ENCODE results near the gene MAP3K7.

Gene MAP3K7

DNA sequence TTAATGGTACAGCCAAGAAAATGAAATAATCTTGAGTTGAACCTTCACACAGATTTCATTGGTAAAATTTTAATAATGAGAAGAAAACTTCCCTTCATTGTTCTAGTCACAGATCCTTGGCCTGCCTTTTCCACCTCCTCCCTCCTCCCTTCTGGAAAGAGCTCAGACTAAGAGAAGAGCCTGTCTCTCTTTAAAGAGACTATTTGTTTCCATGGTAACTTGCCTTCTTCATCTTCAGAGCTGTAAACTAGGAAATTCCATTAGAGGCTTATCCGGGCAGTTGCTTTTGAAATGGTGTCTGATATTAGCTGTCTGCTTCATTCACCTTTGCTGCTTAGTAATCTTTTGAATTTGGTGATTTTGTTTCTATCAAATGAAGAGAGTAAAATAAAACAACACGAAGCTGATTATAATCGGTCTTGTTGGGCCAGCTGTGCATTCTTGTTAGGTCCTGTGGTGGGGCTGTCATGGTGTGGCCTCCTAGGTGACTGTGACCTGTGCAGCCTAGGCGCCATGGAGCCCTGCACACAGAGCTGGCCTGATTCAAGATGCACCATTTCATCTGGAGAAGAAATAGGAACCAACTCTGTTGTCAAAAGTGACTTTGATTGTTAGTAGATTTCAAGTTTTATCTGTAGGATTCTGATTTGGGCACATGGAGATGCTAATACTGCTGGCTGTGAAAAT, 96.7 kb downstream of the MAP3K7 start:
- H3K36me3 ChIP-seq (ENCODE audit: control insufficient read depth, insufficient read depth, low read length), result no peaks in the 10 kb centered on the region

DNA sequence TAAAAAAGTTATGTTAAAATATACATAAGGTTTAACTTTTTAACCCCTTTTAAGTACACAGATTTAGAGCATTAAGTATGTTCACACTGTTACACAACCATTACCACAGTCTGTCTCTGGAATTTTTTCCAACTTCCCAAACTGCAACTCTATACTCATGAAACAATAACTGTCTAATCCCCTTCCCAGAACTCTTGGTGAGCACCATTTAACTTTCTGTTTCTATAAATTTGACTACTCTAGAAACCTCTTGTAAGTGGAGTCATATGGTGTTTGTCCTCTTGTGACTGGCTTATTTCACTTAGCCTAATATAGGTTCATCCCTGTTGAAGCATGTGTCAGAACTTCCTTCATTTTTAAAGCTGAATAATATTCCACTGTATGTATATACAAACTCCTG, 98.1 kb downstream of the MAP3K7 start:
- H3K36me3 ChIP-seq (ENCODE audit: control insufficient read depth, insufficient read depth, low read length), result no peaks in the 10 kb centered on the region
- no peaks in the 10 kb centered on the region for H3K9me3 ChIP-seq (ENCODE audit: control insufficient read depth, low read length)
- H3K4me1 ChIP-seq (ENCODE audit: control insufficient read depth, insufficient read depth, low read length, poor library complexity, severe bottlenecking), result no peaks in the 10 kb centered on the region
- DNase-seq, result no peak
- H3K27ac ChIP-seq (ENCODE audit: insufficient read depth, low read length, poor library complexity, severe bottlenecking), result no peak overlapping the region
- H3K4me3 ChIP-seq (ENCODE audit: insufficient read depth, low read depth, low read length, poor library complexity, severe bottlenecking), result no peak overlapping the region
- no peaks in the 10 kb centered on the region for H3K27me3 ChIP-seq (replicated peaks; ENCODE audit: control insufficient read depth, insufficient read depth, low read length, poor library complexity, severe bottlenecking)

More for the DNA sequence above, 96.7 kb downstream of the MAP3K7 start:
- H3K4me3 ChIP-seq (ENCODE audit: insufficient read depth, low read depth, low read length, poor library complexity, severe bottlenecking), result no peak overlapping the region
- H3K9me3 ChIP-seq (ENCODE audit: control insufficient read depth, low read length), result no peaks in the 10 kb centered on the region
- H3K27me3 ChIP-seq (replicated peaks; ENCODE audit: control insufficient read depth, insufficient read depth, low read length, poor library complexity, severe bottlenecking), result no peaks in the 10 kb centered on the region
- H3K4me1 ChIP-seq (ENCODE audit: control insufficient read depth, insufficient read depth, low read length, poor library complexity, severe bottlenecking), result no peaks in the 10 kb centered on the region
- H3K27ac ChIP-seq (ENCODE audit: insufficient read depth, low read length, poor library complexity, severe bottlenecking), result no peak overlapping the region
- no peak for DNase-seq

DNA sequence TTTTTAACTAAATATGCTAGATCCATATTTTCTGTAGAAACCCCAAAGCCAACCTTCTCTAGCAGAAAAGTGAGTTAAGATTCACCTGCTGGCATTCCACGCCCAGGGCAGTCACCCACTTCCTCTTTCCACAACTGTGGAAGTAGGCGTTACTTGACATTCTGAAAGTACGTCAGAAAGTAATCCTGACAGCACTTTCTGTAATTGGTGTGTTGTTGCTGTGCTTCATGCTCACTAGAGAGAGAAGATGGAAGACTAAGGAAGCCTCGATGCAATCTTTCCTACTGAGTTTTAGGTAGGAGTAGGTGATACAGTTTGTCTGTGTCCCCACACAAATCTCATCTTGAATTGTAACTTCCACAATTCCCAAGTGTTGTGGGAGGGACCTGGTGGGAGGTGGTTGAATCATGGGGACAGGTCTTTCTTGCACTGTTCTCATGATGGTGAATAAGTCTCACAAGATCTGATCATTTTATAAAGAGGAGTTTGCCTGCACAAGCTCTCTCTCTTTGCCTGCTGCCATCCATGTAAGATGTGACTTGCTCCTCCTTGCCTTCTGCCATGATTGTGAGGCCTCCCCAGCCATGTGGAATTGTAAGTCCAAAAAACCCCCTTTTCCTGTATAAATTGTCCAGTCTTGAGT, 101.1 kb downstream of the MAP3K7 start:
- H3K9me3 ChIP-seq (ENCODE audit: control insufficient read depth, low read length), result no peaks in the 10 kb centered on the region
- H3K27ac ChIP-seq (ENCODE audit: insufficient read depth, low read length, poor library complexity, severe bottlenecking), result no peak overlapping the region
- no peak overlapping the region for H3K4me3 ChIP-seq (ENCODE audit: insufficient read depth, low read depth, low read length, poor library complexity, severe bottlenecking)
- H3K4me1 ChIP-seq (ENCODE audit: control insufficient read depth, insufficient read depth, low read length, poor library complexity, severe bottlenecking), result no peaks in the 10 kb centered on the region
- H3K27me3 ChIP-seq (replicated peaks; ENCODE audit: control insufficient read depth, insufficient read depth, low read length, poor library complexity, severe bottlenecking), result no peaks in the 10 kb centered on the region
- H3K36me3 ChIP-seq (ENCODE audit: control insufficient read depth, insufficient read depth, low read length), result no peaks in the 10 kb centered on the region
- DNase-seq, result no peak

DNA sequence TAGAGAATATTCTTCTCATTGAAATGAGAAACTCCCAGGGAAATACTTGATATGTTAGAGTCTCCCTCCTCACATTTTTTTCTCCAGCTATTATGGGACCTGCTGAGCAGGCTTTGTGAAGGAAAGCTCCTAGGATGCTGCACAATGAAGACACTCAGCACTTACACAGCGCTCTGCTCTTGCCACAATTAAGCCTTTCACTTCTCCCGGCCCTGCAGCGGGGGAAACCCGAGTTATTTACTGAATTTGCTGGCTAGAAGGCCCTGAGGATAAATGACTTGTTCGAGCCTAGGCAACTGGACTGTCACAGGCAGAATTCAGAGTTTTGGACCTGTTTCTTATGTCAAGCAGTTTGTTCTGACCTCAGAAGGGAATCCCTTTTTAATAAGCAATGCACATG, 102.0 kb downstream of the MAP3K7 start:
- Histone ChIP-seq H3K4me3 (ENCODE audit: insufficient read depth, low read depth, low read length, poor library complexity, severe bottlenecking) (no peak overlapping the region), H3K9me3 (ENCODE audit: control insufficient read depth, low read length) (no peaks in the 10 kb centered on the region), H3K36me3 (ENCODE audit: control insufficient read depth, insufficient read depth, low read length) (no peaks in the 10 kb centered on the region), H3K27ac (ENCODE audit: insufficient read depth, low read length, poor library complexity, severe bottlenecking) (no peak overlapping the region), H3K27me3 (replicated peaks; ENCODE audit: control insufficient read depth, insufficient read depth, low read length, poor library complexity, severe bottlenecking) (no peaks in the 10 kb centered on the region), H3K4me1 (ENCODE audit: control insufficient read depth, insufficient read depth, low read length, poor library complexity, severe bottlenecking) (no peaks in the 10 kb centered on the region)
- no peak for DNase-seq

DNA sequence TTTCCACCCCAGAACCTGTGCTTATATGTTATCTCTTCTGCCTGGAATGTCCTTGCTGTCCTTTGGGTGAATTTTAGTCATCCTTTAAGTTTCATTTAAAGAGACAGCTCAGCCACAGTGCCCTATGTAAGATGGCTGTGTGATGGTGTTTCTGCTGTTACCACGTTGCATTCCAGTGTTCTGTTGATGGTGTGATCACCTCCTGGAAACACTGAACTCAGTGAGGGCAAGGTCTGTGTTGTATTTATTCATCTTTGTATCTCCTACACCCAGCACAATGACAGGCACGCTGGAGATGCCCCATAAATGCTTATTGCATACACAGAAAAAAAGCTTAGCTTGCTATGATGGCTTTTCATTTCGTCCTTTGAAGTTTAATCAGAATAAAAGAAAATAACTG, 102.5 kb downstream of the MAP3K7 start:
- Histone ChIP-seq H3K27me3 (replicated peaks; ENCODE audit: control insufficient read depth, insufficient read depth, low read length, poor library complexity, severe bottlenecking) (no peaks in the 10 kb centered on the region), H3K9me3 (ENCODE audit: control insufficient read depth, low read length) (no peaks in the 10 kb centered on the region), H3K27ac (ENCODE audit: insufficient read depth, low read length, poor library complexity, severe bottlenecking) (no peak overlapping the region), H3K4me1 (ENCODE audit: control insufficient read depth, insufficient read depth, low read length, poor library complexity, severe bottlenecking) (no peaks in the 10 kb centered on the region), H3K4me3 (ENCODE audit: insufficient read depth, low read depth, low read length, poor library complexity, severe bottlenecking) (no peak overlapping the region), H3K36me3 (ENCODE audit: control insufficient read depth, insufficient read depth, low read length) (no peaks in the 10 kb centered on the region)
- DNase-seq, result no peak

DNA sequence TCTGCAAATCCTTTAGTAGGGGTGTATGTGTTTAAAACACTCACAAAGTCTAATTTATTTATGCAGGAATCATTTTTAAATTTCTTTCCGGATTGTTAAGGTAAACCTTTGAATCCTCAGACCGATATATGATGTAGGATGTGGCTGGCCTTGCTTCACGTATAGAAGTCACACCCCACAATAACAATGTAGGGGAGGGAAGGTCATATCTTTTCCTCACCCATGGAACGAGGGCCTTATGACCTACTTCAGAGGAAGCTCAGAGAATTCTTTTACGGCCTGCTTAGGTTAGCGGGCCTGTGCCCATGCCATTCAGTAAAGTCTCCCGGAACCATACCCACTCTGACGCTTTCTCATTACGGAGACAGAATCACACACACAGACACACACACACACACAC, 102.9 kb downstream of the MAP3K7 start:
- peaks cover 3% of the 10 kb centered on the region for H3K4me1 ChIP-seq (ENCODE audit: control insufficient read depth, insufficient read depth, low read length, poor library complexity, severe bottlenecking)
- no peaks in the 10 kb centered on the region for H3K27me3 ChIP-seq (replicated peaks; ENCODE audit: control insufficient read depth, insufficient read depth, low read length, poor library complexity, severe bottlenecking)
- DNase-seq, result no peak
- H3K4me3 ChIP-seq (ENCODE audit: insufficient read depth, low read depth, low read length, poor library complexity, severe bottlenecking), result no peak overlapping the region
- no peak overlapping the region for H3K27ac ChIP-seq (ENCODE audit: insufficient read depth, low read length, poor library complexity, severe bottlenecking)
- no peaks in the 10 kb centered on the region for H3K36me3 ChIP-seq (ENCODE audit: control insufficient read depth, insufficient read depth, low read length)
- H3K9me3 ChIP-seq (ENCODE audit: control insufficient read depth, low read length), result no peaks in the 10 kb centered on the region

DNA sequence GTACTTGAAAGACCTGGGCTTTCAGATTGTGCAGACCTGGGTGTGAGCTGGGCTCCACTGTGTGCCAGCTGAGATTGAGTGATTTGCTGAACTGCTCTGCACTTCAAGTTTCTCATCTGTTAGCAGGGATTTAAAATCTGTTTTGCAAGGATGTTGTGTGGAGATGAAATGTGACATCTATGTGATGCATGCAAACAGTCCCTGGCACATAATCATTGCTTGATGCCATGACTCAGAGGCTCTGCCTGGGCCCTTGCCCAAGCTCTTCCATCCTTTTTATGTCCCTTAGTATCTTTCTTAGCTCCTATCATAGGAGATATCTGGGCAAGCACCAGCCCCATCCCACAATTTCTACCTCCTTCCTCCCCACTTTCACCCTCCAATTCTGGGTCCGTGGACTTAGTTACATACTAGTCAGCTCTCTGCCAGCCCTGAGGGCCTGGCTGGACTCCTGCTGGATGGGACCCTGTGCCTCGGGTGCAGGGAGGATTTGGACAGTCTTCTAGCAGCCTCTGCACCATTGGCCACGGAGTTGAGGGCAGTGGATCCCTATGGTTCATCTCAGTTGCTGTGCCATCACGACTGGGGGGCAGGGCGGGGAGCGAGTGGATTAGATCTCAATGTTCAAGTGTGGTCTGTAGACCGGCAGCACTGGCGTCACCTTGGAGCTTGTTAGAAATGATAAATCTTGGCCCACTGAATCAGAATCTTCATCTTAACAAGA, 103.6 kb downstream of the MAP3K7 start:
- no peak for DNase-seq
- H3K27me3 ChIP-seq (replicated peaks; ENCODE audit: control insufficient read depth, insufficient read depth, low read length, poor library complexity, severe bottlenecking), result no peaks in the 10 kb centered on the region
- no peaks in the 10 kb centered on the region for H3K36me3 ChIP-seq (ENCODE audit: control insufficient read depth, insufficient read depth, low read length)
- H3K4me1 ChIP-seq (ENCODE audit: control insufficient read depth, insufficient read depth, low read length, poor library complexity, severe bottlenecking), result peaks cover 7% of the 10 kb centered on the region
- no peak overlapping the region for H3K4me3 ChIP-seq (ENCODE audit: insufficient read depth, low read depth, low read length, poor library complexity, severe bottlenecking)
- H3K27ac ChIP-seq (ENCODE audit: insufficient read depth, low read length, poor library complexity, severe bottlenecking), result no peak overlapping the region
- no peaks in the 10 kb centered on the region for H3K9me3 ChIP-seq (ENCODE audit: control insufficient read depth, low read length)

DNA sequence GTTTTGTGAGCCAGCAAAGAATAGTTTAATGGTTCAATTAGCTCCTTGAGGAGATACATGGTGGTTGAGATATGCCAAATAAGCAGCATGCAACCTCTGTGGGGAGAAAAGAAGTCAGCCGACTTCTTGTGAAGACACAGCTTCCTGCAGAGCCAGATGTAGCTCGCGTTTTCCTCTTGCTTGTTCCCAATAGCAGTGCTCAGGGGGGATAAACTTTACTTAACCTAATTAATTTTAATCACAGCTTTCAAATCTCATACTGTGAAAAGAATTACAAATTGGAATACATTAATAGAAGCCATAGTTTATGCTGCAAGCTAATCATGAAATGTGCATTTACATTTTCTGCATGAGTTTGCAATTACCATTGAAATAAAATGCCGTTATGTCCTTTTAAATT, 106.2 kb downstream of the MAP3K7 start:
- no peaks in the 10 kb centered on the region for H3K27me3 ChIP-seq (replicated peaks; ENCODE audit: control insufficient read depth, insufficient read depth, low read length, poor library complexity, severe bottlenecking)
- H3K27ac ChIP-seq (ENCODE audit: insufficient read depth, low read length, poor library complexity, severe bottlenecking), result no peak overlapping the region
- H3K9me3 ChIP-seq (ENCODE audit: control insufficient read depth, low read length), result no peaks in the 10 kb centered on the region
- peaks cover 7% of the 10 kb centered on the region for H3K4me1 ChIP-seq (ENCODE audit: control insufficient read depth, insufficient read depth, low read length, poor library complexity, severe bottlenecking)
- DNase-seq, result no peak
- H3K36me3 ChIP-seq (ENCODE audit: control insufficient read depth, insufficient read depth, low read length), result no peaks in the 10 kb centered on the region
- H3K4me3 ChIP-seq (ENCODE audit: insufficient read depth, low read depth, low read length, poor library complexity, severe bottlenecking), result no peak overlapping the region

DNA sequence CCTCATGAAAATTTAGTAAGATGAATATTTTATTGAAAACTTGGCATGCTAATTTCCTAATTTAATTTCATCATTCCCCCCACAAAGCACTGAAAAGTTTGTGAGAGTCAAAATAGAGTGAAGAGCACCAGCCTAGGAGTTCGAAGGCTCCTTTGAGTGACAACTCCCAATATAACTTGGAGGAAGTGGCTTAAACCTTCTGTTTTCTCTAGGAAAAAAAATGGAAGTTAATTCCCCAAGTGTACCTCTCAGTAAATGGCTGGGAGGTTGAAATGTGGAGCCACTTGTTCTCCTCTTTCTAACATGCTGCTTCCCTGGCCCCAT, 107.3 kb downstream of the MAP3K7 start:
- no peaks in the 10 kb centered on the region for H3K9me3 ChIP-seq (ENCODE audit: control insufficient read depth, low read length)
- no peak for DNase-seq
- H3K36me3 ChIP-seq (ENCODE audit: control insufficient read depth, insufficient read depth, low read length), result no peaks in the 10 kb centered on the region
- no peak overlapping the region for H3K4me3 ChIP-seq (ENCODE audit: insufficient read depth, low read depth, low read length, poor library complexity, severe bottlenecking)
- peaks cover 7% of the 10 kb centered on the region for H3K4me1 ChIP-seq (ENCODE audit: control insufficient read depth, insufficient read depth, low read length, poor library complexity, severe bottlenecking)
- H3K27me3 ChIP-seq (replicated peaks; ENCODE audit: control insufficient read depth, insufficient read depth, low read length, poor library complexity, severe bottlenecking), result no peaks in the 10 kb centered on the region
- no peak overlapping the region for H3K27ac ChIP-seq (ENCODE audit: insufficient read depth, low read length, poor library complexity, severe bottlenecking)
